Sigmoid colon (tissue), 4 donors: ENCODE data around the gene TMEM53.

Source experiments
- POLR2AphosphoS5 ChIP-seq, 4 donors: sonication (generic); formaldehyde crosslinking; IDR thresholded peaks; one replicate each; pipeline ENCODE4 v1.6.1; 2017; ENCODE audit warnings: antibody characterized with exemption in 4 of 4
- TF ChIP-seq, protein P1 (sequence below), 4 experiments: fragments of 450-650 bp in 3 of 4; fragments of 200-600 bp in 1 of 4; IDR thresholded peaks; one replicate each; pipeline ENCODE4 v1.5.1; 2016 to 2019; ENCODE audit warnings: antibody characterized with exemption in 4 of 4, mild to moderate bottlenecking in 3 of 4, moderate library complexity in 2 of 4

DNA sequence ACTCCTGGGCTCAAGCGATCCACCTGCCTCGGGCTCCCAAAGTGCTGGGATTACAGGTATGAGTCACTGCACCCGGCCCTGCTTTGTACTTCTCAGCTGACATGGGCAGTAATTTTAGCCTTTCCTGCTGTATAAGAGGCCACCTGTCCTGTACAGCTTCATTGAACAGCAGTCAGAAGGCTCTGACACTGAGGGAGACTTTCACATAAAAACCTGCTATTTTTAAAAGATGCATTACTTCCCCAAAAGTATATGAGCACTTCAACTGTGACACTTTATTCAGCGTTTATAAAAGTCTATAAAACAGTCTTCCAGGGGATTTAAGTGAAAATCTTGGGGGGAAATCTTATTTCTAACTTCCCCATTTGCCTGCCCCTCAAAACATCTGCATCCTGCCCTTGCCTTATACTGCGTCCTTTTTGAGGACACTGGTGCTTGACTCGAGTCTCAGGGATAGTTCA lies 39.1 kb upstream of the TMEM53 start:
- no peak for TF ChIP-seq POLR2AphosphoS5 (IDR thresholded peaks at IDR 0.05)
- TF ChIP-seq, protein P1, sequence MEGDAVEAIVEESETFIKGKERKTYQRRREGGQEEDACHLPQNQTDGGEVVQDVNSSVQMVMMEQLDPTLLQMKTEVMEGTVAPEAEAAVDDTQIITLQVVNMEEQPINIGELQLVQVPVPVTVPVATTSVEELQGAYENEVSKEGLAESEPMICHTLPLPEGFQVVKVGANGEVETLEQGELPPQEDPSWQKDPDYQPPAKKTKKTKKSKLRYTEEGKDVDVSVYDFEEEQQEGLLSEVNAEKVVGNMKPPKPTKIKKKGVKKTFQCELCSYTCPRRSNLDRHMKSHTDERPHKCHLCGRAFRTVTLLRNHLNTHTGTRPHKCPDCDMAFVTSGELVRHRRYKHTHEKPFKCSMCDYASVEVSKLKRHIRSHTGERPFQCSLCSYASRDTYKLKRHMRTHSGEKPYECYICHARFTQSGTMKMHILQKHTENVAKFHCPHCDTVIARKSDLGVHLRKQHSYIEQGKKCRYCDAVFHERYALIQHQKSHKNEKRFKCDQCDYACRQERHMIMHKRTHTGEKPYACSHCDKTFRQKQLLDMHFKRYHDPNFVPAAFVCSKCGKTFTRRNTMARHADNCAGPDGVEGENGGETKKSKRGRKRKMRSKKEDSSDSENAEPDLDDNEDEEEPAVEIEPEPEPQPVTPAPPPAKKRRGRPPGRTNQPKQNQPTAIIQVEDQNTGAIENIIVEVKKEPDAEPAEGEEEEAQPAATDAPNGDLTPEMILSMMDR (IDR thresholded peaks at IDR 0.05) = no peak
